DMS53 (cell line): ENCODE data around the gene ANKRD11.
"Not testable (repeated sequence)": the region's sequence is repeated elsewhere in the genome, so short reads cannot be mapped to it uniquely, and the experiment has no call there.

ENCODE experiments used
- DNase-seq: peaks from one replicate; lab custom pipeline; 2025; lab: John Stamatoyannopoulos, UW

Gene ANKRD11

GRCh38 chr16:89402962-89403361 is 87.4 kb downstream of the ANKRD11 start:
- no peak for DNase-seq

GRCh38 chr16:89401641-89402445 is 88.5 kb downstream of the ANKRD11 start:
- no peak for DNase-seq

GRCh38 chr16:89401205-89401604 is 89.2 kb downstream of the ANKRD11 start:
- DNase-seq = no peak

GRCh38 chr16:89400740-89401139 is 89.6 kb downstream of the ANKRD11 start:
- DNase-seq = no peak

- DNase-seq = no peak
Measured at GRCh38 chr16:89398924-89399323, 91.4 kb downstream of the ANKRD11 start.

- DNase-seq = no peak
Measured at GRCh38 chr16:89397331-89397861, 93.0 kb downstream of the ANKRD11 start.

GRCh38 chr16:89396156-89396555 is 94.2 kb downstream of the ANKRD11 start:
- no peak for DNase-seq

GRCh38 chr16:89395150-89396142 is 94.9 kb downstream of the ANKRD11 start:
- peak; percentile 27 for DNase-seq

GRCh38 chr16:89393738-89394406 is 96.5 kb downstream of the ANKRD11 start:
- DNase-seq = no peak

GRCh38 chr16:89392881-89393737 is 97.3 kb downstream of the ANKRD11 start:
- DNase-seq = no peak

GRCh38 chr16:89390224-89390583 is 100.2 kb downstream of the ANKRD11 start:
- DNase-seq = not testable (repeated sequence)

- DNase-seq = not testable (repeated sequence)
Measured at GRCh38 chr16:89389504-89390223, 100.7 kb downstream of the ANKRD11 start.

GRCh38 chr16:89388536-89388935 is 101.8 kb downstream of the ANKRD11 start:
- DNase-seq = no peak

- DNase-seq = no peak
Measured at GRCh38 chr16:89386306-89387185, 103.8 kb downstream of the ANKRD11 start.

GRCh38 chr16:89385712-89386111 is 104.6 kb downstream of the ANKRD11 start:
- no peak for DNase-seq

GRCh38 chr16:89384282-89384681 is 106.1 kb downstream of the ANKRD11 start:
- no peak for DNase-seq

GRCh38 chr16:89383095-89384003 is 107.0 kb downstream of the ANKRD11 start:
- peak; percentile 27 for DNase-seq

- not testable (repeated sequence) for DNase-seq
Measured at GRCh38 chr16:89382555-89382954, 107.8 kb downstream of the ANKRD11 start.
